Esophagus mucosa (tissue), 1 donor: ENCODE results near the gene OR4L1. TPM values are rescaled to one million over a fixed set of nuclear protein-coding genes. Genes with fewer than 3 reads are reported as not detected.
"Not testable (repeated sequence)": the region's sequence is repeated elsewhere in the genome, so short reads cannot be mapped to it uniquely, and the experiment has no call there.

Experiments
- ATAC-seq: fragments of 200-7000 bp; cut with Tn5 transposase; one replicate; pipeline ENCODE4 v1.9.1; 2020
- total RNA-seq: library from RNA; stranded (reverse); gene quantifications from one replicate; pipeline ENCODE4 v1.2.4, GENCODE V29; 2023
- donor health status: DM: yes; HTN: yes; CAD: no.

OR4L1 gene
- total RNA-seq, result not detected

GRCh38 chr14:20059745-20060144 lies at the start of gene OR4L1:
TSS of gene OR4L1 (plus strand) at chr14:20060045. CDS start at chr14:20060045, 0 bp downstream.
- ATAC-seq, result no peak

GRCh38 chr14:20019257-20019865 lies 40.5 kb upstream of the OR4L1 start, which contains the start of gene OR4K14:
TSS of gene OR4K14 (minus strand) at chr14:20019307. CDS start at chr14:20015193, 4,114 bp downstream.
- ATAC-seq, result no peak

GRCh38 chr14:20031058-20031457 lies 28.8 kb upstream of the OR4L1 start:
- no peak for ATAC-seq

GRCh38 chr14:20035449-20035848 lies 24.4 kb upstream of the OR4L1 start:
- no peak for ATAC-seq

GRCh38 chr14:20035938-20036337 lies 23.9 kb upstream of the OR4L1 start, which contains the start of gene OR4K13:
TSS of gene OR4K13 (minus strand) at chr14:20036038. CDS start at chr14:20034758, 1,280 bp downstream.
- no peak for ATAC-seq

GRCh38 chr14:20044243-20044642 lies 15.6 kb upstream of the OR4L1 start:
- no peak for ATAC-seq

- ATAC-seq, result no peak
Observed at GRCh38 chr14:20048202-20048601, 11.6 kb upstream of the OR4L1 start.

- no peak for ATAC-seq
Observed at GRCh38 chr14:20092050-20092449, 32.2 kb downstream of the OR4L1 start.

GRCh38 chr14:20093442-20093841 lies 33.6 kb downstream of the OR4L1 start:
- ATAC-seq, result no peak

GRCh38 chr14:20098926-20099770 lies 39.3 kb downstream of the OR4L1 start:
- ATAC-seq, result not testable (repeated sequence)

GRCh38 chr14:20110438-20110837 lies 50.6 kb downstream of the OR4L1 start, which contains the start of gene OR4K17:
TSS of gene OR4K17 (plus strand) at chr14:20110739. CDS start at chr14:20117500, 6,761 bp downstream.
- no peak for ATAC-seq

Other genes starting within 250 kb of the OR4L1 start
- gene OR4K2, start 184.9 kb upstream of the OR4L1 start, total RNA-seq, result not detected
- not detected for gene OR4K5, start 139.4 kb upstream of the OR4L1 start, total RNA-seq
- gene OR4K1, start 129.1 kb upstream of the OR4L1 start, total RNA-seq, result not detected
- not detected for gene OR4K15, start 84.5 kb upstream of the OR4L1 start, total RNA-seq
- not detected for gene OR4Q2, start 57.9 kb upstream of the OR4L1 start, total RNA-seq
- gene OR4K14, start 40.7 kb upstream of the OR4L1 start, total RNA-seq, result not detected
- not detected for gene OR4K13, start 24.0 kb upstream of the OR4L1 start, total RNA-seq
- not detected for gene OR4K17, start 50.7 kb downstream of the OR4L1 start, total RNA-seq
- gene OR4N5, start 78.8 kb downstream of the OR4L1 start, total RNA-seq, result not detected
- not detected for gene OR11G2, start 130.9 kb downstream of the OR4L1 start, total RNA-seq
- not detected for gene OR11H6, start 163.7 kb downstream of the OR4L1 start, total RNA-seq
- gene OR11H7, start 168.9 kb downstream of the OR4L1 start, total RNA-seq, result not detected
- not detected for gene OR11H4, start 179.2 kb downstream of the OR4L1 start, total RNA-seq
- 10.5 TPM for gene TTC5, start 245.9 kb downstream of the OR4L1 start, total RNA-seq